PC-3 (cell line): Measurements from ENCODE around the gene AGFG1. TPM values are rescaled to one million over a fixed set of nuclear protein-coding genes. Genes with fewer than 3 reads are reported as not detected.

Experiments
- ATAC-seq: fragments of 200-7000 bp; cut with Tn5 transposase; 2 replicates; pipeline ENCODE4 v1.9.1; 2020; ENCODE audit warnings: mild to moderate bottlenecking, moderate library complexity
- BruUV-seq: library from RNA; stranded (reverse); fragments of 400-500 nt; replicated peaks from 2 replicates; lab custom pipeline; 2021; lab: Mats Ljungman, UMichigan
- CTCF ChIA-PET: fragments of 300-600 bp; sonication (Branson Sonifier 250); formaldehyde crosslinking; loops from one replicate; lab custom pipeline; 2022; ENCODE audit warnings: antibody characterized with exemption; lab: Charles Lee
- POLR2A ChIA-PET: fragments of 300-600 bp; sonication (Branson Sonifier 250); formaldehyde crosslinking; loops from one replicate; lab custom pipeline; 2022; ENCODE audit warnings: antibody characterized with exemption; ENCODE audit not compliant: unreplicated experiment; lab: Charles Lee
- DNase-seq: peaks from one replicate; pipeline ENCODE4 v3.0.0-alpha.2; 2015
- H2AFZ ChIP-seq: fragments of 300-600 bp; sonication (generic); 2 replicates; pipeline ENCODE4 v1.6.0; 2016; ENCODE audit warnings: antibody characterized with exemption, low read length
- H3F3A ChIP-seq: fragments of 300-600 bp; sonication (generic); one replicate; pipeline ENCODE4 v1.6.0; 2017; ENCODE audit warnings: antibody characterized with exemption, low read length, control low read depth, mild to moderate bottlenecking; ENCODE audit not compliant: unreplicated experiment
- H3K27ac ChIP-seq: fragments of 300-600 bp; sonication (generic); 2 replicates; pipeline ENCODE4 v1.5.1; 2016; ENCODE audit warnings: mild to moderate bottlenecking, low read length
- H3K27me3 ChIP-seq: fragments of 300-600 bp; sonication (generic); 2 replicates; pipeline ENCODE4 v1.6.1; 2016; ENCODE audit warnings: low read length, mixed read lengths
- H3K36me3 ChIP-seq: fragments of 300-600 bp; sonication (generic); 2 replicates; pipeline ENCODE4 v1.6.1; 2016; ENCODE audit warnings: low read depth, mixed run types, low read length, mixed read lengths
- H3K4me1 ChIP-seq: fragments of 300-600 bp; sonication (generic); 2 replicates; pipeline ENCODE4 v1.5.1; 2016; ENCODE audit warnings: low read length; ENCODE audit not compliant: insufficient read depth
- H3K4me2 ChIP-seq: fragments of 300-600 bp; sonication (generic); 2 replicates; pipeline ENCODE4 v1.6.0; 2016; ENCODE audit warnings: low read length
- H3K4me3 ChIP-seq: fragments of 300-600 bp; sonication (generic); 2 replicates; pipeline ENCODE4 v1.5.1; 2016; ENCODE audit warnings: mild to moderate bottlenecking, low read length, mixed read lengths
- H3K79me2 ChIP-seq: fragments of 300-600 bp; sonication (generic); 2 replicates; pipeline ENCODE4 v1.6.1; 2017; ENCODE audit warnings: low read length, mixed read lengths
- H3K9ac ChIP-seq: fragments of 300-600 bp; sonication (generic); 2 replicates; pipeline ENCODE4 v1.6.0; 2016; ENCODE audit warnings: mild to moderate bottlenecking, low read length
- H3K9me2 ChIP-seq: fragments of 300-600 bp; sonication (generic); replicated peaks from 2 replicates; pipeline ENCODE4 v1.6.1; 2016; ENCODE audit warnings: mixed run types, low read length, mixed read lengths
- H3K9me3 ChIP-seq: fragments of 300-600 bp; sonication (generic); 2 replicates; pipeline ENCODE4 v1.6.1; 2016; ENCODE audit warnings: low read length, mixed read lengths
- H4K20me1 ChIP-seq: fragments of 300-600 bp; sonication (generic); 2 replicates; pipeline ENCODE4 v1.6.1; 2016; ENCODE audit warnings: low read length, mixed read lengths
- EZH2 ChIP-seq: fragments of 300-600 bp; sonication (generic); IDR thresholded peaks from one replicate; pipeline ENCODE4 v1.6.1; 2017; ENCODE audit warnings: antibody characterized with exemption, mild to moderate bottlenecking, low read length; ENCODE audit not compliant: unreplicated experiment
- EZH2phosphoT487 ChIP-seq: fragments of 300-600 bp; sonication (generic); IDR thresholded peaks from 2 replicates; pipeline ENCODE4 v1.6.1; 2018; ENCODE audit warnings: mild to moderate bottlenecking, antibody characterized with exemption, low read length, borderline replicate concordance
- intact Hi-C: fragments of 100-400 bp; cut with micrococcal nuclease; formaldehyde crosslinking; loops from 2 replicates; pipeline ENCODE4 v1.9.0; 2023
- total RNA-seq: library from RNA; depleted of rRNA; stranded (reverse); fragments of >200 nt; gene quantifications from 2 replicates; pipeline ENCODE4 v1.2.3, GENCODE V29; 2014
- TF ChIP-seq, protein P1 (sequence below): fragments of 300-600 bp; sonication (generic); conservative IDR thresholded peaks from 2 replicates; pipeline ENCODE4 v1.5.1; 2017; ENCODE audit warnings: antibody characterized with exemption, low read depth, mild to moderate bottlenecking, low read length

AGFG1 gene
- total RNA-seq, 1 experiment from 2014 or later = 56.3 TPM

GRCh38 chr2:227592694-227593387 lies 120.9 kb downstream of the AGFG1 start:
- H3K79me2 ChIP-seq = no peaks in the 10 kb centered on the region
- no peaks in the 10 kb centered on the region; the same call in 1 of the 2 replicates for H3K4me1 ChIP-seq
- H3F3A ChIP-seq = no peaks in the 10 kb centered on the region
- H3K9me2 ChIP-seq = no peaks in the 10 kb centered on the region
- DNase-seq (no peak), ATAC-seq (no peak)
- ChIA-PET POLR2A (no interaction called here), CTCF (no interaction called here)
- no peaks in the 10 kb centered on the region for H4K20me1 ChIP-seq
- no TSS peak for BruUV-seq
- intact Hi-C loops = no loop called here
- H3K36me3 ChIP-seq = no peaks in the 10 kb centered on the region
- no peak overlapping the region for H3K4me2 ChIP-seq
- no peaks in the 10 kb centered on the region for H3K9me3 ChIP-seq
- H3K4me3 ChIP-seq = no peak overlapping the region
- H3K27me3 ChIP-seq = no peaks in the 10 kb centered on the region; the same call in 1 of the 2 replicates
- H3K9ac ChIP-seq = no peak overlapping the region
- no peak overlapping the region for H2AFZ ChIP-seq
- TF ChIP-seq, protein P1, sequence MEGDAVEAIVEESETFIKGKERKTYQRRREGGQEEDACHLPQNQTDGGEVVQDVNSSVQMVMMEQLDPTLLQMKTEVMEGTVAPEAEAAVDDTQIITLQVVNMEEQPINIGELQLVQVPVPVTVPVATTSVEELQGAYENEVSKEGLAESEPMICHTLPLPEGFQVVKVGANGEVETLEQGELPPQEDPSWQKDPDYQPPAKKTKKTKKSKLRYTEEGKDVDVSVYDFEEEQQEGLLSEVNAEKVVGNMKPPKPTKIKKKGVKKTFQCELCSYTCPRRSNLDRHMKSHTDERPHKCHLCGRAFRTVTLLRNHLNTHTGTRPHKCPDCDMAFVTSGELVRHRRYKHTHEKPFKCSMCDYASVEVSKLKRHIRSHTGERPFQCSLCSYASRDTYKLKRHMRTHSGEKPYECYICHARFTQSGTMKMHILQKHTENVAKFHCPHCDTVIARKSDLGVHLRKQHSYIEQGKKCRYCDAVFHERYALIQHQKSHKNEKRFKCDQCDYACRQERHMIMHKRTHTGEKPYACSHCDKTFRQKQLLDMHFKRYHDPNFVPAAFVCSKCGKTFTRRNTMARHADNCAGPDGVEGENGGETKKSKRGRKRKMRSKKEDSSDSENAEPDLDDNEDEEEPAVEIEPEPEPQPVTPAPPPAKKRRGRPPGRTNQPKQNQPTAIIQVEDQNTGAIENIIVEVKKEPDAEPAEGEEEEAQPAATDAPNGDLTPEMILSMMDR = no peak
- H3K27ac ChIP-seq = no peak overlapping the region

GRCh38 chr2:227595797-227596196 lies 123.8 kb downstream of the AGFG1 start:
- H3K4me1 ChIP-seq = peaks cover 6% of the 10 kb centered on the region; the same call in 1 of the 2 replicates
- ATAC-seq (no peak), DNase-seq (no peak)
- no peaks in the 10 kb centered on the region for H3K27me3 ChIP-seq
- H3K9me3 ChIP-seq = no peaks in the 10 kb centered on the region
- intact Hi-C loops = no loop called here
- H4K20me1 ChIP-seq = no peaks in the 10 kb centered on the region
- no peaks in the 10 kb centered on the region for H3K79me2 ChIP-seq
- H3K9ac ChIP-seq = no peak overlapping the region
- H3K27ac ChIP-seq = no peak overlapping the region
- ChIA-PET CTCF (no interaction called here), POLR2A (no interaction called here)
- no peak overlapping the region for H3K4me3 ChIP-seq
- no peak for TF ChIP-seq EZH2
- TF ChIP-seq, protein P1 = no peak
- TF ChIP-seq EZH2phosphoT487 = no peak
- no peak overlapping the region for H3K4me2 ChIP-seq
- H3F3A ChIP-seq = no peaks in the 10 kb centered on the region
- BruUV-seq = no TSS peak
- no peak overlapping the region for H2AFZ ChIP-seq
- no peaks in the 10 kb centered on the region for H3K9me2 ChIP-seq
- H3K36me3 ChIP-seq = no peaks in the 10 kb centered on the region

DNA sequence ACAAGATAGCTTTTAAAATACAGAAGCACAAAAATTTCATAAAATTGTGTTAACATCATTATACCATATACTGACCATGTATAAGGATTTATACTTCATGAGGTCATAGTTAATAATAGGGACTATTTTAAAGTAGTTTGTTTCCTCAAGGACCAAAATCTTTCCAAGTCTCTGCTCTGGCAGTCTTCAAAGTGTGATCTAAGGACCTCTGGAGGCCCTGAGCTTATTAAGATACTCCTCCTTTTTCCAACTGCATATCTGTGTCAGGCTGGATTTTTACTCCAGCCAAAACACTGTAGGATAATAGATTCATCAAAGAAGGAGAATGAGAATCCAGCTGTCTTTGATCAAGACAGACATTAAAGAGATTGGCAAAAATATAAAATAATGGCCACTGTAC lies 125.1 kb downstream of the AGFG1 start:
- CTCF ChIA-PET = no interaction called here
- H2AFZ ChIP-seq = no peak overlapping the region
- POLR2A ChIA-PET = no interaction called here
- H3K4me3 ChIP-seq = no peak overlapping the region
- H3F3A ChIP-seq = no peaks in the 10 kb centered on the region
- H3K4me2 ChIP-seq = no peak overlapping the region
- H3K4me1 ChIP-seq = peaks cover 6% of the 10 kb centered on the region; the same call in 1 of the 2 replicates
- no TSS peak for BruUV-seq
- no peaks in the 10 kb centered on the region for H3K27me3 ChIP-seq
- TF ChIP-seq, protein P1 = no peak
- TF ChIP-seq EZH2phosphoT487 = no peak
- ATAC-seq (no peak), DNase-seq (no peak)
- no peak overlapping the region for H3K9ac ChIP-seq
- H3K36me3 ChIP-seq = no peaks in the 10 kb centered on the region
- no peaks in the 10 kb centered on the region for H3K79me2 ChIP-seq
- no peak overlapping the region for H3K27ac ChIP-seq
- H3K9me2 ChIP-seq = no peaks in the 10 kb centered on the region
- no peaks in the 10 kb centered on the region for H3K9me3 ChIP-seq
- intact Hi-C loops = no loop called here
- H4K20me1 ChIP-seq = no peaks in the 10 kb centered on the region
